Endothelial cell of umbilical vein (primary cell): ENCODE results near the gene PINK1. TPM values are rescaled to one million over a fixed set of nuclear protein-coding genes. Genes with fewer than 3 reads are reported as not detected.

ENCODE experiments used
- BruUV-seq: library from RNA; stranded (reverse); fragments of 400-500 nt; replicated peaks from 2 replicates; lab custom pipeline; 2021; lab: Mats Ljungman, UMichigan
- CTCF ChIA-PET: fragments of 300-600, 350-600 bp; sonication (Branson Sonifier 250); formaldehyde crosslinking; loops from one replicate; lab custom pipeline; 2021; ENCODE audit warnings: antibody characterized with exemption, inconsistent platforms; lab: Charles Lee
- POLR2A ChIA-PET: fragments of 300-600, 350-600 bp; sonication (Branson Sonifier 250); formaldehyde crosslinking; loops from one replicate; lab custom pipeline; 2021; ENCODE audit warnings: antibody characterized with exemption, inconsistent platforms; lab: Charles Lee
- DNase-seq: peaks from one replicate; pipeline ENCODE4 v3.0.0-alpha.2; 2011; ENCODE audit warnings: low read depth, low spot score
- FAIRE-seq: peaks from 2 replicates; lab custom pipeline; 2011; peaks lifted over from hg19 to GRCh38; lab: Jason Lieb, UNC
- H2AFZ ChIP-seq: 2 replicates; pipeline ENCODE4 v1.6.0; 2012; ENCODE audit warnings: low read depth, low read length, control low read depth, inconsistent platforms
- H3K27ac ChIP-seq: 2 replicates; pipeline ENCODE4 v1.5.1; 2011; ENCODE audit warnings: low read depth, mild to moderate bottlenecking, control low read depth, low read length, moderate library complexity; ENCODE audit not compliant: insufficient read depth
- H3K27me3 ChIP-seq, 2 experiments: 2 replicates each; pipeline versions ENCODE4 v1.6.0 to v1.6.1; 2011; ENCODE audit warnings: low read length in 2 of 2, mixed read lengths in 1 of 2; ENCODE audit not compliant: control insufficient read depth in 2 of 2, insufficient read depth in 2 of 2
- H3K36me3 ChIP-seq, 2 experiments: 2 replicates in 1 of 2; 3 replicates in 1 of 2; pipeline ENCODE4 v1.5.1; 2011; ENCODE audit warnings: low read length in 2 of 2, mild to moderate bottlenecking in 1 of 2, moderate library complexity in 1 of 2; ENCODE audit not compliant: control insufficient read depth in 2 of 2, insufficient read depth in 2 of 2; ENCODE audit errors: extremely low read depth in 1 of 2
- H3K4me1 ChIP-seq: 3 replicates; pipeline ENCODE4 v1.5.1; 2011; ENCODE audit warnings: mild to moderate bottlenecking, low read length; ENCODE audit not compliant: control insufficient read depth, insufficient read depth; ENCODE audit errors: extremely low read depth
- H3K4me2 ChIP-seq: 2 replicates; pipeline ENCODE4 v1.6.1; 2011; ENCODE audit warnings: low read length, control low read depth, mixed read lengths; ENCODE audit not compliant: insufficient read depth
- H3K4me3 ChIP-seq, 3 experiments: fragments of 200-600 bp in 1 of 3; sonication (generic), shearing (Covaris generic) in 1 of 3; replicated peaks in 1 of 3; 2 replicates each; pipeline ENCODE4 v1.5.1; 2011 to 2016; ENCODE audit warnings: control low read depth in 3 of 3, low read length in 3 of 3, mild to moderate bottlenecking in 2 of 3, inconsistent platforms in 1 of 3, low read depth in 1 of 3, moderate library complexity in 1 of 3; ENCODE audit not compliant: insufficient read depth in 1 of 3
- H3K79me2 ChIP-seq: 2 replicates; pipeline ENCODE4 v1.6.0; 2012; ENCODE audit warnings: low read length, inconsistent platforms; ENCODE audit not compliant: control insufficient read depth, insufficient read depth
- H3K9ac ChIP-seq: replicated peaks from 2 replicates; pipeline ENCODE3; 2011; ENCODE audit warnings: low read length, control low read depth; ENCODE audit not compliant: insufficient read depth; ENCODE audit errors: extremely low read depth
- H3K9me1 ChIP-seq: replicated peaks from 3 replicates; pipeline ENCODE4 v1.6.0; 2011; ENCODE audit warnings: mild to moderate bottlenecking, low read length; ENCODE audit not compliant: control insufficient read depth, insufficient read depth; ENCODE audit errors: extremely low read depth
- H3K9me3 ChIP-seq: replicated peaks from 2 replicates; pipeline ENCODE4 v1.5.1; 2012; ENCODE audit warnings: low read length, inconsistent platforms; ENCODE audit not compliant: control insufficient read depth, insufficient read depth
- H4K20me1 ChIP-seq: replicated peaks from 2 replicates; pipeline ENCODE3; 2011; ENCODE audit warnings: mild to moderate bottlenecking, low read length; ENCODE audit not compliant: control insufficient read depth, insufficient read depth; ENCODE audit errors: extremely low read depth
- CTCF ChIP-seq, 2 donors: IDR thresholded peaks; 1 replicate in 1 of 2; 2 replicates in 1 of 2; pipeline ENCODE4 v1.5.1; 2011; ENCODE audit warnings: low read length in 2 of 2, mild to moderate bottlenecking in 2 of 2, moderate library complexity in 2 of 2, control low read depth in 1 of 2, inconsistent platforms in 1 of 2, low read depth in 1 of 2; ENCODE audit not compliant: insufficient read depth in 1 of 2; ENCODE audit errors: extremely low read depth in 1 of 2
- EZH2 ChIP-seq: IDR thresholded peaks from 2 replicates; pipeline ENCODE4 v1.6.1; 2012; ENCODE audit warnings: borderline replicate concordance, low read depth, mild to moderate bottlenecking, moderate library complexity, low read length, inconsistent platforms; ENCODE audit not compliant: severe bottlenecking
- FOS ChIP-seq: IDR thresholded peaks from 2 replicates; pipeline ENCODE4 v1.6.1; 2011; ENCODE audit warnings: mild to moderate bottlenecking, low read length, moderate library complexity, borderline replicate concordance; ENCODE audit not compliant: insufficient read depth
- GATA2 ChIP-seq: IDR thresholded peaks from 2 replicates; pipeline ENCODE4 v1.7.0; 2011; ENCODE audit warnings: low read depth, mild to moderate bottlenecking, moderate library complexity, mixed read lengths, low read length; ENCODE audit not compliant: insufficient read length, insufficient read depth
- JUN ChIP-seq: IDR thresholded peaks from 2 replicates; pipeline ENCODE4 v1.6.1; 2011; ENCODE audit warnings: borderline replicate concordance, low read depth; ENCODE audit not compliant: insufficient read length, insufficient read depth
- MYC ChIP-seq: IDR thresholded peaks from one replicate; pipeline ENCODE4 v1.6.1; 2011; ENCODE audit warnings: mild to moderate bottlenecking, low read depth, low read length
- POLR2A ChIP-seq: IDR thresholded peaks from 2 replicates; pipeline ENCODE4 v1.6.1; 2012; ENCODE audit warnings: low read depth, mild to moderate bottlenecking, control low read depth, low read length
- POLR2AphosphoS5 ChIP-seq: IDR thresholded peaks from 2 replicates; pipeline ENCODE4 v1.6.1; 2012; ENCODE audit warnings: low read depth, mild to moderate bottlenecking, control low read depth, low read length, moderate library complexity; ENCODE audit not compliant: insufficient read depth
- dilution Hi-C: fragments of 300-500 bp; cut with MboI; formaldehyde crosslinking; loops from one replicate; pipeline ENCODE4 v1.15.0; 2019; ENCODE audit warnings: low sequenced_read_pairs; ENCODE audit not compliant: extremely low pct_ligation_motif_present
- intact Hi-C: fragments of 100-400 bp; cut with micrococcal nuclease; formaldehyde crosslinking; loops from one replicate; pipeline ENCODE4 v1.10.0; 2022
- polyA plus RNA-seq, 4 experiments: library from polyadenylated mRNA; depleted of rRNA in 3 of 4; stranded (reverse) in 3 of 4; unstranded in 1 of 4; fragments of >200 nt; gene quantifications; 2 replicates each; pipeline versions ENCODE4 v1.2.1 to v1.2.3, GENCODE V29; 2011 to 2012; ENCODE audit warnings: missing spikeins in 1 of 4
- total RNA-seq: library from RNA; stranded (reverse); gene quantifications from 2 replicates; pipeline ENCODE4 v1.2.3, GENCODE V29; 2021
- TF ChIP-seq, protein P1 (sequence below): IDR thresholded peaks from 2 replicates; pipeline ENCODE4 v1.6.1; 2011; ENCODE audit not compliant: insufficient read depth, insufficient read length

Gene PINK1
- total and polyA plus RNA-seq, 2 donors (not counting 3 experiments of a cell fraction or from before 2014, with no cell fraction given): 27.3 to 27.9 TPM

DNA sequence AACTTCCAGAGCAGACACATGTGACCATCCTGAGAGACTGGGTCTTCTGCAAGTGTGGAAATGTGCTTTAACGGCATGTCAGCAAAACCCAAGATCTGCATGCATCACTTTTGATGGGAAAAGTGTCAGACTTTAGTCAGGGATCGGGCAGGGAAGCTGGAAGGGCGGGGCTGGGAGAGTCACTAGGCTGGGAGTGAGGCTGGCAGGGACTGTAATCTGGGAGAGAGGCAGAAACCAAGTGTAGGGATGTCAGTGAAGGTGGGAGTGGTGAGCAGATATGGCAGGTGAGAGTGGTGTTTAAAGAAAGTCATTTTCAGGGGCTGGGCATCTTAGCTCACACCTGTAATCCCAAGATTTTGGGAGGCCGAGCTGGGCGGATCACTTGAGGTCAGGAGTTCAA is 33.1 kb upstream of the PINK1 start:
- Histone ChIP-seq H3K9ac (no peak overlapping the region), H3K27me3 (no peaks in the 10 kb centered on the region), H3K9me1 (no peaks in the 10 kb centered on the region), H3K79me2 (no peaks in the 10 kb centered on the region), H3K4me3 (no peak overlapping the region), H3K4me2 (no peak overlapping the region), H3K36me3 (no peaks in the 10 kb centered on the region), H3K27ac (no peak overlapping the region), H2AFZ (no peak overlapping the region), H3K9me3 (no peaks in the 10 kb centered on the region), H3K4me1 (peaks cover 6% of the 10 kb centered on the region), H4K20me1 (no peaks in the 10 kb centered on the region)
- FAIRE-seq (no peak), DNase-seq (no peak)
- ChIA-PET POLR2A (no interaction called here), CTCF (interaction anchor here (0.5 to 1.1 kb wide), 2 partner anchors 10 to 388 kb away, joined by 3 to 9 read pairs; no protein-coding TSS in a partner anchor)
- intact Hi-C loops: no loop called here
- dilution Hi-C loops: no loop called here
- no TSS peak for BruUV-seq
- no peak for TF ChIP-seq EZH2
- no peak for TF ChIP-seq CTCF (IDR thresholded peaks at IDR 0.05; ENCODE audit: extremely low read depth in 1 of 2, insufficient read depth in 1 of 2, low read depth in 1 of 2, low read length in 2 of 2)
- no peak for TF ChIP-seq FOS
- TF ChIP-seq MYC: no peak
- TF ChIP-seq POLR2AphosphoS5: no peak
- TF ChIP-seq, protein P1, sequence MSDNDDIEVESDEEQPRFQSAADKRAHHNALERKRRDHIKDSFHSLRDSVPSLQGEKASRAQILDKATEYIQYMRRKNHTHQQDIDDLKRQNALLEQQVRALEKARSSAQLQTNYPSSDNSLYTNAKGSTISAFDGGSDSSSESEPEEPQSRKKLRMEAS: no peak
- TF ChIP-seq GATA2: no peak
- no peak for TF ChIP-seq POLR2A
- no peak for TF ChIP-seq JUN
